HG03175 (cell line): Measurements from ENCODE around the gene MRM2.

Source experiments
- ATAC-seq: cut with Tn5 transposase; IDR thresholded peaks from one replicate; pipeline ENCODE4 v1.9.1; 2021; ENCODE audit warnings: mild to moderate bottlenecking, moderate library complexity; ENCODE audit not compliant: unreplicated experiment

MRM2 gene

GRCh38 chr7:2192831-2193534 lies 49.0 kb downstream of the MRM2 start:
- no peak for ATAC-seq

GRCh38 chr7:2191016-2191415 lies 51.0 kb downstream of the MRM2 start:
- ATAC-seq = no peak

GRCh38 chr7:2190531-2190930 lies 51.5 kb downstream of the MRM2 start:
- ATAC-seq = no peak

- no peak for ATAC-seq
Measured at GRCh38 chr7:2186166-2186565, 55.8 kb downstream of the MRM2 start.

GRCh38 chr7:2185715-2186114 lies 56.3 kb downstream of the MRM2 start:
- no peak for ATAC-seq
